IPS-18c (cell line): ENCODE results near the gene IMPACT.
A peak's percentile ranks its signal among the peaks of the same experiment; 100 is the strongest.

Experiments used
- H3K4me3 ChIP-seq: 2 replicates; pipeline ENCODE4 v1.7.0; 2013; ENCODE audit warnings: low read depth, mild to moderate bottlenecking, low read length, moderate library complexity; ENCODE audit not compliant: insufficient read depth
- H3K9me3 ChIP-seq: one replicate; pipeline ENCODE4 v1.6.1; 2013; ENCODE audit warnings: mild to moderate bottlenecking, low read length, moderate library complexity; ENCODE audit not compliant: control insufficient read depth, insufficient read depth

IMPACT gene, protein sequence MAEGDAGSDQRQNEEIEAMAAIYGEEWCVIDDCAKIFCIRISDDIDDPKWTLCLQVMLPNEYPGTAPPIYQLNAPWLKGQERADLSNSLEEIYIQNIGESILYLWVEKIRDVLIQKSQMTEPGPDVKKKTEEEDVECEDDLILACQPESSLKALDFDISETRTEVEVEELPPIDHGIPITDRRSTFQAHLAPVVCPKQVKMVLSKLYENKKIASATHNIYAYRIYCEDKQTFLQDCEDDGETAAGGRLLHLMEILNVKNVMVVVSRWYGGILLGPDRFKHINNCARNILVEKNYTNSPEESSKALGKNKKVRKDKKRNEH

GRCh38 chr18:24426398-24427294, at the start of gene IMPACT:
Gene IMPACT (plus strand): TSS chr18:24426670. CDS start chr18:24426757, 87 bp downstream.
- peak within 1 kb of the TSS; percentile 92 for H3K4me3 ChIP-seq
- no peaks in the 10 kb centered on the region for H3K9me3 ChIP-seq

- Histone ChIP-seq H3K9me3 (no peaks in the 10 kb centered on the region), H3K4me3 (no peak overlapping the region)
Measured at GRCh38 chr18:24378598-24378997, 47.9 kb upstream of the IMPACT start.

DNA sequence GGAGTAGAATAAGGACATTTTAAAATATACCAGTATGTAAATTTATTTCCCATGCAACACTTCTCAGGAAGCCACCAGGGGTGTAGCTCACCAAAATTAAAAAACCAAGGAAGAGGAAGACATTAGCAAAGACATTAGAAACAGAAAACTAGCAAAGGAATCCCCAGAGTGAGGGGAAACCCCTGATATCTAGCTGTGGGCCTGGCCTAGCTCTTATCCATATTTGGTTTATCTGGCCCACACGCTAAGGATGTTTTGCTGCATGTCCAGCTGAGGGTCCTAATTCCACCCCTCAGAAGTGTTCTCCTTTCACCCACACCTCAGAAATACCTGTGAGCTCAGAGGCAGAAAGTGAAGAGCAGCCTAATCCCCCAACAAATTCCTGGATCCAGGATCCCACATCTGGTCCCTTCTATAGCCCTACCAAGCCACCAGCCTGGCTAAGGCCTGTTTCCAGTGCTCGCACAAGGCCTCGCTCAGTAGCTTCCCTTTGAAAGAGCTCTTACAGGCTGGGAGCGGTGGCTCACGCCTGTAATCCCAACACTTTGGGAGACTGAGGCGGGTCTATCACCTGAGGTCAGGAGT, 46.2 kb upstream of the IMPACT start:
- no peak overlapping the region for H3K4me3 ChIP-seq
- H3K9me3 ChIP-seq = no peaks in the 10 kb centered on the region

GRCh38 chr18:24381126-24381525, 45.3 kb upstream of the IMPACT start:
- no peak overlapping the region for H3K4me3 ChIP-seq
- no peaks in the 10 kb centered on the region for H3K9me3 ChIP-seq

DNA sequence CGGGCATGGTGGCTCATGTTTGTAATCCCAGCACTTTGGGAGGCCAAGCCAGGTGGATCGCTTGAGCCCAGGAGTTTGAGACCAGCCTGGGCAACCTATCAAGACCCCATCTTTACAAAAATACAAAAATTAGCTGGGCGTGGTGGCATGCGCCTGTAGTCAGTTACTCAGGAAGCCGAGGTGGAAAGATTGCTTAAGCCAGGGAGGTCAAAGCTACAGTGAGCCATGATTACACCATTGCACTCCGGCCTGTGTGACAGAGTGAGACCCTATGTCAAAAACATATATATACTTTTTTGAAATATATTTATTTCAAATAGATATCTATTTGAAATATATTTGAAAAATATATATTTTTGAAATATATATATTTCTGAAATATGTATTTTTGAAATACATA, 39.8 kb upstream of the IMPACT start:
- Histone ChIP-seq H3K9me3 (no peaks in the 10 kb centered on the region), H3K4me3 (no peak overlapping the region)

GRCh38 chr18:24388957-24389356, 37.5 kb upstream of the IMPACT start:
- H3K4me3 ChIP-seq = no peak overlapping the region
- no peaks in the 10 kb centered on the region for H3K9me3 ChIP-seq

GRCh38 chr18:24395049-24395795, 31.2 kb upstream of the IMPACT start:
- no peak overlapping the region for H3K4me3 ChIP-seq
- no peaks in the 10 kb centered on the region for H3K9me3 ChIP-seq

GRCh38 chr18:24396082-24396633, 30.3 kb upstream of the IMPACT start:
- Histone ChIP-seq H3K4me3 (peak overlapping the region; percentile 94; the same call in 1 of the 2 replicates), H3K9me3 (no peaks in the 10 kb centered on the region)

DNA sequence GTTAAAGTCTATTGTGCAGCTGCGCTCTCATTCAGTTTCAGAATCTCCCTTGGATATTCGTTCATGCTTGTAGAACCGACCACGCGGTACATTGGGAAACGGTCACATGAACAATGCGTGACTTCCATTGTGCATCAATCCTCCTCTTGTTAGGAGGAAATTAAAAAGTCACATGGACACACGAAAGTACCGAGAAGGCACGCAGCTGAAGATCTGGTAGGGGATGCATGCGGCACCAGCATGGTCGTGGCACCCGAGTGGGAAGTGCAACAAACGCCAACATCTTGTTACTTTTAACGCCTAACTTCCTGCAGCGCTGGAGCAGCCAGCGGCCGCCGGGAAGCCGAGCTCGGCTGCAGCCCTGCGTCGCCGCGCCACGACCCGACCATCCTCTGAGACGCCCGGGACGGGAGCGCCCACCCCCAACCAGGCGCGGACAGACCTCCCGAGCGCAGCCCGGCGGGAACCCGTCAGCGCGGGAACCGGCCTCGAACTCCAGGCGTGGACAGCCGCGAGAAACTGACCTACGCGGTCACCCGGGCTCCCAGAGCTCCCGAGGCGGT, 29.3 kb upstream of the IMPACT start:
- no peaks in the 10 kb centered on the region for H3K9me3 ChIP-seq

GRCh38 chr18:24397694-24398368, 28.6 kb upstream of the IMPACT start, which contains the start of gene OSBPL1A:
Gene OSBPL1A (minus strand): TSS chr18:24397824. CDS start chr18:24377533, 20,291 bp downstream.
- H3K9me3 ChIP-seq = no peaks in the 10 kb centered on the region

More for the DNA sequence above, 29.3 kb upstream of the IMPACT start:
- H3K4me3 ChIP-seq = peak overlapping the region; percentile 94

GRCh38 chr18:24398540-24398939, 27.9 kb upstream of the IMPACT start:
- Histone ChIP-seq H3K9me3 (no peaks in the 10 kb centered on the region), H3K4me3 (peak overlapping the region; percentile 41)

More at GRCh38 chr18:24397694-24398368, 28.6 kb upstream of the IMPACT start, which contains the start of gene OSBPL1A:
- peak within 1 kb of the TSS; percentile 94 for H3K4me3 ChIP-seq

- Histone ChIP-seq H3K4me3 (no peak overlapping the region), H3K9me3 (no peaks in the 10 kb centered on the region)
Measured at GRCh38 chr18:24400587-24400986, 25.9 kb upstream of the IMPACT start.

DNA sequence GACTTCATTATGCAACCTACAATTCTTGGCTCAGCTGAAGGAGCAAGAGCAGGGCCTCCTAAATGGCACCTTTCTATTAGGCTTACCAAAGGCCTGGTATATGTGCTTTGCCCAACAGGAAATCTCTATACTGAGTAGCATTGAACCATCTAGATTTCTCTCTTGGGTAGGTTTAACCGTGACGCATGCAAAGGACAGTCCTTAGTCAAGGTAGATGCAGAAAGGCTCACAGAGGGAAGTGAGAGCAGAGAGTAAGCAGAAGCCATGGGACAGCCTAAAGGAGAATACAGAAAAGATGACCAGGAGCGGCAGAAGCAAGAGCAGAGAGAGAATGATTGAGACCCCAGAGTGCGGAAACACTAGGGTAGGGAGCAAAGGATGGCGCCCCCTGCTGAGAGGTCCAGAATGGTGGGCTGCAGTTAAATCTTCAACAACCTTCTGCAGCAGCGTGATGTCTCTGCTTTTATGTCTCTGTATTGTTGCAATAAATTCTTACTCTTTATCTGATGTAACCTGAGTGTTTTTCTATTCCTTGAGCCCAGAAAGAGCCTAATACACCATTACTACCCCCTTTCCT, 24.2 kb upstream of the IMPACT start:
- no peak overlapping the region for H3K4me3 ChIP-seq
- H3K9me3 ChIP-seq = no peaks in the 10 kb centered on the region

GRCh38 chr18:24403076-24403475, 23.4 kb upstream of the IMPACT start:
- Histone ChIP-seq H3K9me3 (no peaks in the 10 kb centered on the region), H3K4me3 (no peak overlapping the region)

DNA sequence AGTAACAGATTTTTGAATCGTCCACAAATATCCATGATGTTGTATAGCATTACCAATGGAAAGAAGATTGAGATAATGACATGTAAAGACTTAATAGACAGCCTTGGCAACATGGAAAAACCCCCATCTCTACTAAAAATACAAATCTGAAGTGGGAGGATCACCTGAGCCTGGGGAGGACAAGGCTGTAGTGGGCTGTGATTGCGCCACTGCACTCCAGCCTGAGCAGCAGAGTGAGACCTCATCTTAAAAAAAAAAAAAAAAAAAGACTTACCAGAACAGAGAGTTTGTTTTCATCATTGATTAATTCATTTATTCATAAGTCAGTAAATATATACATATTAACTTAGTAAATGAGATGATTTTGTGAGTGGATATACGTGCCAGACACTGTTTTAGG, 21.9 kb upstream of the IMPACT start:
- Histone ChIP-seq H3K9me3 (no peaks in the 10 kb centered on the region), H3K4me3 (no peak overlapping the region)

DNA sequence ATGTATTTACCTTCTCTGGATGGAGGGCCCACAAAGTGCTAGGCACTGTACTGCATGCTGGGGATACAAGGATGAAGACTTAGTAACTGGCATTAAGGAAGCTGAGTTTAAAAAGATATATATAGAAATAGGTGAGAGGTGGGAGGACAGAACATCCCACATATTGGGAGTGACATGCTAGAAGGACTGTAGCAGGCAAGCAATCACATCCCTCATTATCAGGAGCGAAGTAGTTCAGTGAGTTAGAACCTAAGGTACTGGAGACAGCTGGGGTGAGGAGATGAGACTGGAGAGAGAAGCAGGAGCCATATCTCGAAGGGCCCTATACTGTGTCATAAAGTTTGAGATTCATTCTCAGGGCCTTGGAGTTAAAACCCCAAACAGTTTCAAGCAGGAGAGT, 18.0 kb upstream of the IMPACT start:
- no peak overlapping the region for H3K4me3 ChIP-seq
- no peaks in the 10 kb centered on the region for H3K9me3 ChIP-seq
